ENCODE data around the gene SERPINC1.
"Not testable (repeated sequence)": the region's sequence is repeated elsewhere in the genome, so short reads cannot be mapped to it uniquely, and the experiment has no call there.

SERPINC1 gene

GRCh38 chr1:173889885-173890284 lies 27.2 kb downstream of the SERPINC1 start:
- TF ChIP-seq CTCF (IDR thresholded peaks at IDR 0.05; ENCODE audit: low read depth, low read length) = no peak

GRCh38 chr1:173888749-173889148 lies 28.4 kb downstream of the SERPINC1 start:
- no peak overlapping the region for H3K4me3 ChIP-seq (ENCODE audit: low read depth, low read length)
- TF ChIP-seq CTCF (IDR thresholded peaks at IDR 0.05; ENCODE audit: low read depth, low read length) = no peak

More at GRCh38 chr1:173889885-173890284, 27.2 kb downstream of the SERPINC1 start:
- H3K4me3 ChIP-seq (ENCODE audit: low read depth, low read length) = no peak overlapping the region

GRCh38 chr1:173887627-173888026 lies 29.5 kb downstream of the SERPINC1 start:
- TF ChIP-seq CTCF (IDR thresholded peaks at IDR 0.05; ENCODE audit: low read depth, low read length) = no peak
- no peak overlapping the region for H3K4me3 ChIP-seq (ENCODE audit: low read depth, low read length)

GRCh38 chr1:173886746-173887611 lies 30.1 kb downstream of the SERPINC1 start:
- no peak for TF ChIP-seq CTCF (IDR thresholded peaks at IDR 0.05; ENCODE audit: low read depth, low read length)
- no peak overlapping the region for H3K4me3 ChIP-seq (ENCODE audit: low read depth, low read length)

- no peak for TF ChIP-seq CTCF (IDR thresholded peaks at IDR 0.05; ENCODE audit: low read depth, low read length)
Observed at GRCh38 chr1:173884701-173885100, 32.4 kb downstream of the SERPINC1 start.

GRCh38 chr1:173881117-173881516 lies 36.0 kb downstream of the SERPINC1 start:
- not testable (repeated sequence) for H3K4me3 ChIP-seq (ENCODE audit: low read depth, low read length)

More at GRCh38 chr1:173884701-173885100, 32.4 kb downstream of the SERPINC1 start:
- no peak overlapping the region for H3K4me3 ChIP-seq (ENCODE audit: low read depth, low read length)

- no peak for TF ChIP-seq CTCF (IDR thresholded peaks at IDR 0.05; ENCODE audit: low read depth, low read length)
- H3K4me3 ChIP-seq (ENCODE audit: low read depth, low read length) = no peak overlapping the region
Observed at GRCh38 chr1:173878251-173878650, 38.9 kb downstream of the SERPINC1 start.

Measured in WI38 (cell line).